ENCODE results near the gene TCEA2.

DNA sequence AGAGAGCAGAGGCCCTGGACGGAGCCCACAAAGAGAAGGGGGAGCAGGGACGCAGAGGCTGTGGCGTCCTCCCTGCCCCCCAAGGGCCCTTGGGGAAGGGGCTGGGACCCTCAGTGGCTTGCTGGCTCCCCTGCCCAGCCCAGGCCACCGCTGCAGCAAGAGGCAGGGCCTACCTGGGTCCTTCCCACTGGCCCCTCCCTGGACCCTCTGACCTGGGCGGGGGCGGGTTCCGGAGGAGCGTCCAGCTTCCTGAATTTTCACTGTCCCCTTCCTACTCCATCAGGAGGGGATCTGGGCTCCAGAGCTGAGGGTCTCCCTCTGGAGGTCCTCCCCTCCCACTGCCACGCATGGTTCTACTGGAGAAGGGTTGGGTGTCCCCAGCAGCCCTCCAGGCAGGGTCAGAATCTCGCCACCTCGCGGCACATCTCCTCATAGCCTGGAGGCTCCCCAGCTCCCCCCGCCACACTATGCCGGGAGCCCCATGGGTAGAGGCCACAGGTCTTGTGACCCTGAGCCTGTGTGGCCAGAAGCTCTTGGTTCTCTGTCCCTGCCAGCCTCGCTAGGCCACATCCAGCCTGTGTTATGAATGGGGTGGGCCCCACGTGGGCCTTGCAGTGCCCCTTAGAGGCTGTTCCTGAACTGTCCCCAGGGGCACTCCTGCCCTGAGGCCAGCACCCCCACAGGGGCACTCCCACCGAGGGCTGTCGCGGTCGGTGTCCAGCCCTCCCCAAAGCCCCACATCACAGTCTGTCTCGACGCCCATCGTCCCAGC lies 12.6 kb upstream of the TCEA2 start:
- TF ChIP-seq CTCF (IDR thresholded peaks at IDR 0.05) (no peak; the same call in 1 of the 2 replicates), SIN3A (IDR thresholded peaks at IDR 0.05; ENCODE audit: borderline replicate concordance, insufficient read depth, low read depth, low read length) (no peak), POLR2AphosphoS5 (IDR thresholded peaks at IDR 0.05; ENCODE audit: low read depth, low read length) (no peak), REST (IDR thresholded peaks at IDR 0.05; ENCODE audit: insufficient read depth in 1 of 2, low read depth in 2 of 2, low read length in 1 of 2) (no peak)

All from Panc1 (cell line).